GM18511 (cell line): ENCODE results near the gene FUT6.
"Not testable (repeated sequence)": the region's sequence is repeated elsewhere in the genome, so short reads cannot be mapped to it uniquely, and the experiment has no call there.

Experiments
- ATAC-seq: cut with Tn5 transposase; IDR thresholded peaks from one replicate; pipeline ENCODE4 v1.9.1; 2021; ENCODE audit warnings: mild to moderate bottlenecking, moderate library complexity; ENCODE audit not compliant: unreplicated experiment

FUT6 gene

GRCh38 chr19:5788422-5788821 lies 51.1 kb downstream of the FUT6 start:
- no peak for ATAC-seq

GRCh38 chr19:5787409-5788182 lies 51.9 kb downstream of the FUT6 start:
- ATAC-seq = no peak

- ATAC-seq = no peak
These were observed 52.7 kb downstream of the FUT6 start for GRCh38 chr19:5786593-5787408.

- ATAC-seq = no peak
These were observed 54.1 kb downstream of the FUT6 start for GRCh38 chr19:5785423-5785822.

GRCh38 chr19:5784581-5785147 lies 54.8 kb downstream of the FUT6 start, which contains the start of gene PRR22:
Gene PRR22, minus strand, starts transcription at chr19:5784746. Its CDS starts 86 bp downstream, at chr19:5784660.
- ATAC-seq = no peak

GRCh38 chr19:5782945-5783919 lies 56.3 kb downstream of the FUT6 start:
- no peak for ATAC-seq

GRCh38 chr19:5782322-5782721 lies 57.2 kb downstream of the FUT6 start:
- no peak for ATAC-seq

- not testable (repeated sequence) for ATAC-seq
These were observed 58.6 kb downstream of the FUT6 start for GRCh38 chr19:5780916-5781315.
